Measurements from ENCODE around the gene HTT-AS.
A peak's percentile ranks its signal among the peaks of the same experiment; 100 is the strongest.
"Not testable (repeated sequence)": the region's sequence is repeated elsewhere in the genome, so short reads cannot be mapped to it uniquely, and the experiment has no call there.

HTT-AS gene

GRCh38 chr4:3074078-3074845 is at the start of gene HTT-AS, which contains the start of gene HTT:
Gene HTT-AS (minus strand): TSS chr4:3074538.
Gene HTT (plus strand): TSS chr4:3074681. CDS start chr4:3074826, 145 bp downstream.
- peak; percentile 99 for DNase-seq

GRCh38 chr4:3123181-3123671 is 48.9 kb upstream of the HTT-AS start:
- DNase-seq, result no peak

GRCh38 chr4:3122081-3122563 is 47.8 kb upstream of the HTT-AS start:
- DNase-seq, result no peak

GRCh38 chr4:3121596-3121995 is 47.3 kb upstream of the HTT-AS start:
- no peak for DNase-seq

- DNase-seq, result no peak
Observed at GRCh38 chr4:3121110-3121509, 46.8 kb upstream of the HTT-AS start.

- no peak for DNase-seq
Observed at GRCh38 chr4:3119464-3119863, 45.1 kb upstream of the HTT-AS start.

GRCh38 chr4:3118312-3118711 is 44.0 kb upstream of the HTT-AS start:
- DNase-seq, result no peak

GRCh38 chr4:3116955-3117354 is 42.6 kb upstream of the HTT-AS start:
- DNase-seq, result no peak

GRCh38 chr4:3115637-3116270 is 41.4 kb upstream of the HTT-AS start:
- DNase-seq, result no peak

GRCh38 chr4:3114377-3114776 is 40.0 kb upstream of the HTT-AS start:
- no peak for DNase-seq

- DNase-seq, result no peak
Observed at GRCh38 chr4:3112609-3113469, 38.5 kb upstream of the HTT-AS start.

- DNase-seq, result no peak
Observed at GRCh38 chr4:3112201-3112600, 37.9 kb upstream of the HTT-AS start.

GRCh38 chr4:3111461-3111860 is 37.1 kb upstream of the HTT-AS start:
- DNase-seq, result no peak

- DNase-seq, result no peak
Observed at GRCh38 chr4:3108211-3108610, 33.9 kb upstream of the HTT-AS start.

- no peak for DNase-seq
Observed at GRCh38 chr4:3107691-3108121, 33.4 kb upstream of the HTT-AS start.

GRCh38 chr4:3107271-3107670 is 32.9 kb upstream of the HTT-AS start:
- no peak for DNase-seq

- DNase-seq, result peak; percentile 75
Observed at GRCh38 chr4:3106339-3107186, 32.2 kb upstream of the HTT-AS start.

- DNase-seq, result no peak
Observed at GRCh38 chr4:3098346-3098745, 24.0 kb upstream of the HTT-AS start.

GRCh38 chr4:3096202-3096601 is 21.9 kb upstream of the HTT-AS start:
- no peak for DNase-seq

GRCh38 chr4:3094701-3095100 is 20.4 kb upstream of the HTT-AS start:
- DNase-seq, result not testable (repeated sequence)

GRCh38 chr4:3091464-3091863 is 17.1 kb upstream of the HTT-AS start:
- DNase-seq, result no peak
